Heart right ventricle (tissue), 16 donors: ENCODE data around the gene CRYBG1. TPM values are rescaled to one million over a fixed set of nuclear protein-coding genes. Genes with fewer than 3 reads are reported as not detected.
A peak's percentile ranks its signal among the peaks of the same experiment; 100 is the strongest.
"Not testable (repeated sequence)": the region's sequence is repeated elsewhere in the genome, so short reads cannot be mapped to it uniquely, and the experiment has no call there.

Source experiments
- ATAC-seq, 8 donors: fragments of 200-7000 bp; cut with Tn5 transposase; one replicate each; pipeline ENCODE4 v1.9.1; 2020; ENCODE audit warnings: mild to moderate bottlenecking in 8 of 8, moderate library complexity in 8 of 8, moderate number of reproducible peaks in 1 of 8
- DNase-seq, 2 donors: peaks; one replicate each; pipeline ENCODE4 v3.0.0-alpha.2; 2020
- H3K27ac ChIP-seq, 10 donors: fragments of 200-600 bp; sonication (generic) in 2 of 10; one replicate each; pipeline versions ENCODE4 v1.5.0 to v1.8.0; 2020 to 2022; ENCODE audit warnings: mild to moderate bottlenecking in 3 of 10
- H3K27me3 ChIP-seq, 7 donors: fragments of 200-600 bp; one replicate each; pipeline ENCODE4 v1.8.0; 2021 to 2022; ENCODE audit warnings: mild to moderate bottlenecking in 2 of 7
- H3K36me3 ChIP-seq, 9 donors: fragments of 200-600 bp; sonication (generic) in 1 of 9; one replicate each; pipeline versions ENCODE4 v1.5.0 to v1.8.0; 2020 to 2022; ENCODE audit warnings: mild to moderate bottlenecking in 2 of 9
- H3K4me1 ChIP-seq, 9 donors: fragments of 200-600 bp; sonication (generic) in 1 of 9; one replicate each; pipeline versions ENCODE4 v1.5.0 to v1.8.0; 2020 to 2022; ENCODE audit warnings: mild to moderate bottlenecking in 4 of 9
- H3K4me3 ChIP-seq, 10 donors: fragments of 200-600 bp; sonication (generic) in 2 of 10; one replicate each; pipeline versions ENCODE4 v1.5.0 to v1.8.0; 2020 to 2022; ENCODE audit warnings: mild to moderate bottlenecking in 7 of 10, moderate library complexity in 2 of 10
- H3K9me3 ChIP-seq, 11 donors: fragments of 200-600 bp in 10 of 11; sonication (generic) in 2 of 11; one replicate each; pipeline versions ENCODE4 v1.5.0 to v1.8.0; 2013 to 2022; ENCODE audit warnings: mild to moderate bottlenecking in 2 of 11, control low read depth in 1 of 11, moderate library complexity in 1 of 11
- WGBS, 2 donors: extraction: QIAGEN DNeasy Blood & Tissue Kit; methylation state at CpG; one replicate each; pipeline ENCODE4 v1.1.7; 2013; ENCODE audit warnings: inconsistent platforms in 1 of 2; 5-methylcytosine and 5-hydroxymethylcytosine counted together
- intact Hi-C, 10 donors: fragments of 100-400 bp; cut with DNase I; formaldehyde crosslinking; loops; one replicate each; pipeline versions ENCODE4 v1.11.1 to v1.14.2; 2022
- polyA plus RNA-seq, 2 donors: library from polyadenylated mRNA; stranded (reverse); fragments of 200-250 nt; gene quantifications; one replicate each; pipeline ENCODE4 v1.2.3, GENCODE V29; 2013
- total RNA-seq, 10 donors: library from RNA; stranded (reverse); fragmentation: NEBNext Ultra II Directional in 3 of 10; extraction: Animal tissue kit (Norgen Biotek cat#: 25700) in 3 of 10; gene quantifications; one replicate each; pipeline versions ENCODE4 v1.2.1 to v1.2.4, GENCODE V29; 2021 to 2023
- TF ChIP-seq, protein P1 (sequence below), 9 donors: fragments of 200-600 bp; sonication (generic) in 2 of 9; IDR thresholded peaks; one replicate each; pipeline versions ENCODE4 v1.5.0 to v1.8.0; 2021 to 2022; ENCODE audit warnings: antibody characterized with exemption in 9 of 9, mild to moderate bottlenecking in 5 of 9, moderate library complexity in 1 of 9
- donor health status: Arrhythmogenic right ventricular cardiomyopathy.
- donor health status: ischemic (EF 13 %, LVEDD 7.1; RV severe dilation, severe dysfunction).
- donor health status: healthy with polysubstance abuse.
- donor health status: DM: no; HTN: yes; CAD: no.
- donor health status: DM: no; HTN: no; CAD: no.
- donor health status: ischemic (EF 25% LVEDD 6.9; RV normal size, moderate dysfunction).
- donor health status: ischemic (EF 25% LVEDD 5.7; RV mildly dilated, moderate dysfunction).
- donor health status: healthy.
- donor health status: DM: yes; HTN: yes; CAD: no.
- donor health status: Ischemic cardiomyopathy.
- donor health status: ischemic (EF 35%, LVEDD 5.7; RV mildly dilated, moderate dysfunction).
- donor health status: nonischemic (EF 11% LVEDD 7.7; RV severe dilation, severe dysfunction).
- donor health status: DM: yes; HTN: yes; CAD: no.
- donor health status: PGD.
- donor health status: ischemic (EF 29% LVEDD 5.4; RV normal size, mild dysfunction).
- donor health status: nonischemic (EF 23%, LVEDD 6.1; RV moderate dilation, normal function).

The CRYBG1 gene
- total and polyA plus RNA-seq, 12 donors: 0.64 to 9.4 (median 1.5) TPM

DNA sequence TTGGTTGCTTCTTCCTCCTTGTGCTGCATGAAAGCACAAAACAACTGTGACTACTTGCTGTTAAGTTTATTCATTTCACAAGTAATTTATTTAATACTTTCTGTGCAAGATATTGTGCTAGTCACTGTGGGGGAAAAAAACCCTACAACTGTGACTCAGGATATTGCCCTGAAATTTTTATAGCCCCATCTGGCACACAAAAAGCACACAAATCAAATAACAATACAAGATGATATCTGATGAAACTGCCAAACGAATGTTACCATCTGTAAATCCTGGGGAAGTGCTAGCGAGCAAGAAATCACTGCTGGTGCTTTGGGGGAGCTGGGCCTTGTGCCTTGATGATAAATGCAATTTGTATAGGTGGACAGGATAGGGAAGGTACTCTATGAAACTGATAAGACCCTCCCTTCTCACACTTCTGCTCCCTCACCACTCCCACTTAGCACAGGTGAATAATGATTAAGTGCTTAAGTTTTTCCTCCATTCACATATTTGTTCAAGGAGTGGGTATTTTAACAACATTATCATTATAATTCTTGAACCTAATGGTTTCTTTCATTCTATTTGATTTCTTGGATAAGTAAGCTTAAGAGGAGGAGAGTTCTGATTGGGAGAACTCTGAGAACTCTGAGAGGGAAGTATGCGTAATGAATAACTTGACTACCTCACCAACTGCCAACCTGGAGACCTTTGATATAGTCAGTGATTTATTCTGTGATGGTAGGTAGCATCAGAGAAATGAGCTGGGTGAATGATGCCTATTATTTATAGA lies 153.5 kb downstream of the CRYBG1 start:
- TF ChIP-seq, protein P1, sequence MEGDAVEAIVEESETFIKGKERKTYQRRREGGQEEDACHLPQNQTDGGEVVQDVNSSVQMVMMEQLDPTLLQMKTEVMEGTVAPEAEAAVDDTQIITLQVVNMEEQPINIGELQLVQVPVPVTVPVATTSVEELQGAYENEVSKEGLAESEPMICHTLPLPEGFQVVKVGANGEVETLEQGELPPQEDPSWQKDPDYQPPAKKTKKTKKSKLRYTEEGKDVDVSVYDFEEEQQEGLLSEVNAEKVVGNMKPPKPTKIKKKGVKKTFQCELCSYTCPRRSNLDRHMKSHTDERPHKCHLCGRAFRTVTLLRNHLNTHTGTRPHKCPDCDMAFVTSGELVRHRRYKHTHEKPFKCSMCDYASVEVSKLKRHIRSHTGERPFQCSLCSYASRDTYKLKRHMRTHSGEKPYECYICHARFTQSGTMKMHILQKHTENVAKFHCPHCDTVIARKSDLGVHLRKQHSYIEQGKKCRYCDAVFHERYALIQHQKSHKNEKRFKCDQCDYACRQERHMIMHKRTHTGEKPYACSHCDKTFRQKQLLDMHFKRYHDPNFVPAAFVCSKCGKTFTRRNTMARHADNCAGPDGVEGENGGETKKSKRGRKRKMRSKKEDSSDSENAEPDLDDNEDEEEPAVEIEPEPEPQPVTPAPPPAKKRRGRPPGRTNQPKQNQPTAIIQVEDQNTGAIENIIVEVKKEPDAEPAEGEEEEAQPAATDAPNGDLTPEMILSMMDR (IDR thresholded peaks at IDR 0.05): no peak
- Histone ChIP-seq H3K36me3 (no peaks in the 10 kb centered on the region), H3K4me1 (peaks cover 7 to 92% (median 25%) of the 10 kb centered on the region in 9 donors), H3K27me3 (peaks cover 0 to 40% (median 33%) of the 10 kb centered on the region in 7 donors), H3K9me3 (no peaks in the 10 kb centered on the region), H3K4me3 (peak overlapping the region in 7 of 10 donors; percentile 53 to 93 (median 78)), H3K27ac (peak overlapping the region in 2 of 10 donors; percentile 89 to 98)
- intact Hi-C loops: loop anchor here in 1 of 10 donors (10.0 kb wide), 1 partner anchor 69 kb away; no protein-coding TSS in a partner anchor
- no peak for DNase-seq
- ATAC-seq: no peak
- WGBS, 2 donors: 70 to 75% methylated on average over 3 of the region's 3 CpGs

DNA sequence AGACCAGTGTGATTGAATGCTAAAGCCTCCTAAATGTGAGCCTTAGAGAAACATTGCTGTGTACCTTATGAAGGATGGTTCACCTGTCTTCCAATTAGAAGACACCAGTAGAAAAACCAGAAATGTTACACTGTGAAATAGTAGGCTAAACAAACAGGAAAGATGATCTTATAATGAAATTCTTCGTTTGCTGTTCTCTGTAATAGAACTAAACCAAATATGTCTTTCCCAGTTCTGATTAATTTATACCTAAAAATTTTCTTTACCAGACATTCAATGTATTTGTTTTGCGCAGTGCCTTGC lies 154.0 kb downstream of the CRYBG1 start:
- H3K4me3 ChIP-seq: peak overlapping the region in 1 of 10 donors; percentile 93
- intact Hi-C loops: loop anchor here in 1 of 10 donors (10.0 kb wide), 1 partner anchor 70 kb away; no protein-coding TSS in a partner anchor
- peaks cover 7 to 92% (median 29%) of the 10 kb centered on the region in 9 donors for H3K4me1 ChIP-seq
- ATAC-seq: no peak
- no peaks in the 10 kb centered on the region for H3K9me3 ChIP-seq
- H3K36me3 ChIP-seq: no peaks in the 10 kb centered on the region
- no peak for DNase-seq
- peak overlapping the region in 1 of 10 donors; percentile 98 for H3K27ac ChIP-seq
- TF ChIP-seq, protein P1 (IDR thresholded peaks at IDR 0.05): no peak
- H3K27me3 ChIP-seq: peaks cover 0 to 34% (median 30%) of the 10 kb centered on the region in 7 donors
- WGBS, 2 donors: 80 to 91% methylated on average over 2 of the region's 2 CpGs

- intact Hi-C loops: loop anchor here in 1 of 10 donors (10.0 kb wide), 1 partner anchor 71 kb away; no protein-coding TSS in a partner anchor
- not testable (repeated sequence) for ATAC-seq
- 96 to 99% methylated on average over 3 of the region's 3 CpGs for WGBS, 2 donors
These were observed 155.1 kb downstream of the CRYBG1 start for GRCh38 chr6:106515582-106515981.

DNA sequence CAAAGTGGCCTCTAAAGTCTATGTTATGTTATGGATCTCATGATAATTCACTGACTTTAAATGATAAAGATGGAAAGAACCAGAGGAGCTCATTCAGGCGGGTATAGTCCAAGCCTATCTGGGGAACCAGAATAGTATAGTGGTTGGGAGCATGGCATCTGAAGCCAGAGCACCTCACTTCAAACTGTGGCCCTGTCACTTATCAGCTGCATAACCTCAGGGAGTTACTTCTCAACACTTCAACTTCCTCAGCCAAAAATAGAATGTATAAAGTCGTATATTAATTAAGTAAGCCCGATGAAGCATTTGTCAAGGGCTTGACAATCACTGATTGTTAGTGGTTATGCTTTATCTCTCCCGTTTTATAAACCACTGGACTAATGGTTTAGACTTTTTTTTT lies 156.1 kb downstream of the CRYBG1 start:
- H3K36me3 ChIP-seq: peaks cover 0 to 3% (median 0%) of the 10 kb centered on the region in 9 donors
- TF ChIP-seq, protein P1 (IDR thresholded peaks at IDR 0.05): no peak
- H3K4me1 ChIP-seq: peaks cover 3 to 90% (median 14%) of the 10 kb centered on the region in 9 donors
- intact Hi-C loops: loop anchor here in 1 of 10 donors (10.0 kb wide), 1 partner anchor 72 kb away; no protein-coding TSS in a partner anchor
- DNase-seq (no peak), ATAC-seq (no peak)
- H3K27me3 ChIP-seq: peaks cover 0 to 14% (median 11%) of the 10 kb centered on the region in 7 donors
- no peak overlapping the region for H3K4me3 ChIP-seq
- H3K9me3 ChIP-seq: no peaks in the 10 kb centered on the region
- 28 to 44% methylated on average over 4 of the region's 4 CpGs for WGBS, 2 donors
- H3K27ac ChIP-seq: peak overlapping the region in 1 of 10 donors; percentile 45

More at GRCh38 chr6:106515582-106515981, 155.1 kb downstream of the CRYBG1 start:
- Histone ChIP-seq H3K27me3 (peaks cover 0 to 24% (median 19%) of the 10 kb centered on the region in 7 donors), H3K27ac (peak overlapping the region in 1 of 10 donors; percentile 45), H3K4me1 (peaks cover 4 to 92% (median 24%) of the 10 kb centered on the region in 9 donors)
- H3K4me3 ChIP-seq, H3K9me3 ChIP-seq, DNase-seq, H3K36me3 ChIP-seq: not testable (repeated sequence)
